HG03066 (cell line): ENCODE results near the gene DENND4B.

ENCODE experiments used
- ATAC-seq: cut with Tn5 transposase; IDR thresholded peaks from one replicate; pipeline ENCODE4 v1.9.1; 2021; ENCODE audit warnings: low read depth; ENCODE audit not compliant: unreplicated experiment

Gene DENND4B

GRCh38 chr1:153945795-153946621, 510 bp downstream of the DENND4B start:
- ATAC-seq = peak; percentile 76

- no peak for ATAC-seq
Measured at GRCh38 chr1:153945131-153945794, 1.3 kb downstream of the DENND4B start.

- no peak for ATAC-seq
Measured at GRCh38 chr1:153944827-153945117, 1.7 kb downstream of the DENND4B start.

GRCh38 chr1:153944005-153944826, 2.3 kb downstream of the DENND4B start:
- no peak for ATAC-seq

GRCh38 chr1:153942766-153943549, 3.6 kb downstream of the DENND4B start:
- no peak for ATAC-seq

- no peak for ATAC-seq
Measured at GRCh38 chr1:153941826-153942725, 4.4 kb downstream of the DENND4B start.

GRCh38 chr1:153940756-153941155, 5.8 kb downstream of the DENND4B start:
- ATAC-seq = no peak

- ATAC-seq = no peak
Measured at GRCh38 chr1:153939476-153939875, 7.0 kb downstream of the DENND4B start.

- no peak for ATAC-seq
Measured at GRCh38 chr1:153938996-153939395, 7.5 kb downstream of the DENND4B start.

- ATAC-seq = no peak
Measured at GRCh38 chr1:153937331-153937730, 9.2 kb downstream of the DENND4B start.

- ATAC-seq = no peak
Measured at GRCh38 chr1:153936011-153936802, 10.3 kb downstream of the DENND4B start.

GRCh38 chr1:153934746-153935145, 11.8 kb downstream of the DENND4B start:
- ATAC-seq = no peak

GRCh38 chr1:153933955-153934354, 12.6 kb downstream of the DENND4B start:
- no peak for ATAC-seq

GRCh38 chr1:153933430-153933829, 13.1 kb downstream of the DENND4B start:
- no peak for ATAC-seq

GRCh38 chr1:153932156-153933131, 14.1 kb downstream of the DENND4B start:
- ATAC-seq = no peak

GRCh38 chr1:153929981-153930948, 16.3 kb downstream of the DENND4B start:
- ATAC-seq = no peak

- no peak for ATAC-seq
Measured at GRCh38 chr1:153929426-153929825, 17.1 kb downstream of the DENND4B start.
